ENCODE data around the gene MEN1.

Gene MEN1

DNA sequence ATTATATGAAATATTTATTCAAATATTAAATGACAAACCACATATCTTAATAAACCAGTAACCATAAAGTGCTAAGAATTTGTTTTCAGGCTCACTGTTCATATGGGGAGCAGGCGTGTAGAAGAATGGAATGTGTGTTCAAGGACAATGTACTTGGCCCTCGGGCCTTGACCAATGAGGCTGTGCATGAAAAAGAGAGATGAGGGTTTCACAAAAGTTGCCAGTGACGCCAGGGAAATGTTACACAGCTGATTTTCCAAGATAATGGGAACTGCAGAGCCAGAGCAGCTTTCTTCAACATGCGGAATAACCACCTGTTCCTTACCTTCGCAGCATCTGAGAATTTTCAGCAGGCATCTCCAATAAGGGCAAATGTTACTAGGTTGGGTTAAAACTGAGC is 36.2 kb downstream of the MEN1 start:
- Histone ChIP-seq H3K9me3 (ENCODE audit: control insufficient read depth in 2 of 2, low read length in 2 of 2) (no peaks in the 10 kb centered on the region), H3K27ac (ENCODE audit: low read length) (no peak overlapping the region), H3K9ac (ENCODE audit: low read length in 2 of 2) (no peak overlapping the region), H3K27me3 (ENCODE audit: control insufficient read depth in 1 of 2, insufficient read depth in 2 of 2, low read length in 2 of 2) (no peaks in the 10 kb centered on the region), H3K4me1 (ENCODE audit: control insufficient read depth, insufficient read depth, low read length) (peaks cover 29% of the 10 kb centered on the region), H3K36me3 (ENCODE audit: control insufficient read depth in 2 of 2, insufficient read depth in 2 of 2, low read length in 2 of 2) (peaks cover 58 to 73% of the 10 kb centered on the region in 2 donors), H3K4me3 (ENCODE audit: low read length in 2 of 2) (no peak overlapping the region)

DNA sequence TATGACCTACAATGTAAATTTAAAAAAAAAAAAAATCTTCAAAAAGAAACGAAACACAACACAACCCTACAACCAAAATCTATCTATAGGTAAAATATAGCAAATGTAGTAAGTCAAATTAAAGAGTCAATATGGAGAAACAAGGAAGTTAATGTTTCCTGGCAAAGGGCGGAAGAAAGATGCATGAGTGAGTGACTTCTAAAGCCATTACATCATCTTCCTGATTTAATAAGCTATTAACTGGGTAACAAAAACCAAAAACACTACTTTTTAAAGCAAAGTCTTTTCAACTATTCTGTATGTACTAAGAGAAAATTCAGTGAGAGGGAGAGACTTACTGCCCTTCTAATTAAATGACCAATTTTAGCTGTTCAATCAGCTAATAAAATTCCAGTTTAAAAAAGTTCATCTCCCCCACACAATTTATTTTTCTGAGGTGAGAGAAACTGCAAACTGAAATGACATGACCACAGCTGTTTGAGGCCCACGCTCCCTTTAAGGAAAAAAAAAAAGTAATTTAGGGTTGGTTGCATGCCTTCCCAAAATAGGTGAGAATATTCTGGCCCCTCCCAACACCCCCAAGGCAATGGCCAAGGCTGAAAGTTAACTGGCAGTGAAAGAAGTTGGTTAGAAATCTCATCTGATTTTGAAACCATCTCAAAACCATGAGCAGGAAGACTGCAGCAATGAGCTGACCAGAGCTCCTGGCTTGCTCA is 37.9 kb downstream of the MEN1 start:
- H3K27ac ChIP-seq (ENCODE audit: low read length) = no peak overlapping the region
- H3K27me3 ChIP-seq (ENCODE audit: control insufficient read depth in 1 of 2, insufficient read depth in 2 of 2, low read length in 2 of 2) = no peaks in the 10 kb centered on the region
- H3K36me3 ChIP-seq (ENCODE audit: control insufficient read depth in 2 of 2, insufficient read depth in 2 of 2, low read length in 2 of 2) = peaks cover 75 to 90% of the 10 kb centered on the region in 2 donors
- no peak overlapping the region for H3K9ac ChIP-seq (ENCODE audit: low read length in 2 of 2)
- no peaks in the 10 kb centered on the region for H3K9me3 ChIP-seq (ENCODE audit: control insufficient read depth in 2 of 2, low read length in 2 of 2)
- H3K4me1 ChIP-seq (ENCODE audit: control insufficient read depth, insufficient read depth, low read length) = peaks cover 36% of the 10 kb centered on the region
- H3K4me3 ChIP-seq (ENCODE audit: low read length in 2 of 2) = no peak overlapping the region

DNA sequence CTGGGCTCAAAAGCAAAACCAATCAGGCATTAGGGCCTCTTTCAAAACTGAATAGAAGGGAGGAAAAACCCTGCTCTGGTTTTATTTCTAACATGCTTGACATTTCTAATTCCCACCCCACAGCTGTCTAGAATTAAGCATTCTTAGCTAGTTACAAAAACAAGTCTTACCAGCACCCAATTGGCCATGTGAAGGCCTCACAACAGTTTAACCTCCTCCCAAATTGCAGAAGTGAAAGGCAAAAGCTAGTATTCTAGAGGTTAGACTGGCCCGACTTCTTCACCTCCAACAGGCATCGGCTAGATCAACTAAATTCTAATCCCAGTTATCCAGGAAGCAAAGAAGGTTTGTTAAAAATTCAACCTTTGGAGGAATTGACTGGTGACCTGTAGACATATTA is 38.5 kb downstream of the MEN1 start:
- H3K27ac ChIP-seq (ENCODE audit: low read length) = peak overlapping the region; percentile 7
- H3K9ac ChIP-seq (ENCODE audit: low read length in 2 of 2) = no peak overlapping the region
- H3K4me1 ChIP-seq (ENCODE audit: control insufficient read depth, insufficient read depth, low read length) = peaks cover 34% of the 10 kb centered on the region
- H3K36me3 ChIP-seq (ENCODE audit: control insufficient read depth in 2 of 2, insufficient read depth in 2 of 2, low read length in 2 of 2) = peaks cover 81 to 93% of the 10 kb centered on the region in 2 donors
- H3K9me3 ChIP-seq (ENCODE audit: control insufficient read depth in 2 of 2, low read length in 2 of 2) = no peaks in the 10 kb centered on the region
- H3K4me3 ChIP-seq (ENCODE audit: low read length in 2 of 2) = no peak overlapping the region
- H3K27me3 ChIP-seq (ENCODE audit: control insufficient read depth in 1 of 2, insufficient read depth in 2 of 2, low read length in 2 of 2) = no peaks in the 10 kb centered on the region

DNA sequence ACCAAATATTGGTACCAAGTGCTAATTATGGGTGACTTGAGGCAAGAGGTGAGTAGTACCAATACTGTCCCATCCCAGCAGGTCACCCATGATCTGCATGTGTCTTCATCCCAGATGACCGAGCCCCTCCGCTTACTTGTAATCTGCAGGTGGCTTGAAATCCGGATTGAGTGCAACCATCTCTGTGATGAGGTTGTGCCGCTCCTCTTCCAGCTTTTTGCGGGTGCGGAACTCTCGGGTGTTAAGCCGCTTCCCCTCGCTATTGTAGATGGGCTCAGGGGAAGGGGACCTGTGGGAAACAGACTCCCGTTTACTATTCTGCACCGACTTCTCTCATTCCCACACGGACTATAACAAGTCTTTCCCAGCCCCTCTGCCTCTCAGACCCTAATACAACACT is 40.2 kb downstream of the MEN1 start:
- Histone ChIP-seq H3K9ac (ENCODE audit: low read length in 2 of 2) (no peak overlapping the region), H3K4me3 (ENCODE audit: low read length in 2 of 2) (no peak overlapping the region), H3K27me3 (ENCODE audit: control insufficient read depth in 1 of 2, insufficient read depth in 2 of 2, low read length in 2 of 2) (no peaks in the 10 kb centered on the region), H3K9me3 (ENCODE audit: control insufficient read depth in 2 of 2, low read length in 2 of 2) (no peaks in the 10 kb centered on the region), H3K4me1 (ENCODE audit: control insufficient read depth, insufficient read depth, low read length) (peaks cover 22% of the 10 kb centered on the region), H3K27ac (ENCODE audit: low read length) (no peak overlapping the region), H3K36me3 (ENCODE audit: control insufficient read depth in 2 of 2, insufficient read depth in 2 of 2, low read length in 2 of 2) (peaks cover 80 to 84% of the 10 kb centered on the region in 2 donors)

DNA sequence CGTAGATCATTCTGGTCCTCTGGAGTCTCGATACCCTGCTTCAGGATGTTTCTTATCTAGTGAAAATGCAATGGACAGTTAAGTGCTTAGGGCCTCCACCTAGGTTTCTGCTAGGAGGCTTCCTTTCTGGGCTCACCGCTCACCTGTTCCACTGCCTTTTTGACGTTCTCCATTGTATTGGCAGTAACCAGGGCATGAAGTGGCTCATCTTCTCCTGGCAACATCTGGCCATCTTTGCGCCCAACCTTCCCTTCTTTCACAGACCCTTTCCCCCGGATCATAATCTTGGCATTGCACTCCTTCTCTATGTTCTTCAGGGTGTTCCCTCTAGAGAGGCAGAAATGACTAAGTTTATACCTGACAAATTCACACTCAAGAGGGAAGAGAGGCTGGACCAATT is 41.1 kb downstream of the MEN1 start:
- no peaks in the 10 kb centered on the region for H3K9me3 ChIP-seq (ENCODE audit: control insufficient read depth in 2 of 2, low read length in 2 of 2)
- no peak overlapping the region for H3K4me3 ChIP-seq (ENCODE audit: low read length in 2 of 2)
- H3K27ac ChIP-seq (ENCODE audit: low read length) = no peak overlapping the region
- peaks cover 84 to 86% of the 10 kb centered on the region in 2 donors for H3K36me3 ChIP-seq (ENCODE audit: control insufficient read depth in 2 of 2, insufficient read depth in 2 of 2, low read length in 2 of 2)
- no peak overlapping the region for H3K9ac ChIP-seq (ENCODE audit: low read length in 2 of 2)
- H3K4me1 ChIP-seq (ENCODE audit: control insufficient read depth, insufficient read depth, low read length) = peaks cover 29% of the 10 kb centered on the region
- H3K27me3 ChIP-seq (ENCODE audit: control insufficient read depth in 1 of 2, insufficient read depth in 2 of 2, low read length in 2 of 2) = no peaks in the 10 kb centered on the region

DNA sequence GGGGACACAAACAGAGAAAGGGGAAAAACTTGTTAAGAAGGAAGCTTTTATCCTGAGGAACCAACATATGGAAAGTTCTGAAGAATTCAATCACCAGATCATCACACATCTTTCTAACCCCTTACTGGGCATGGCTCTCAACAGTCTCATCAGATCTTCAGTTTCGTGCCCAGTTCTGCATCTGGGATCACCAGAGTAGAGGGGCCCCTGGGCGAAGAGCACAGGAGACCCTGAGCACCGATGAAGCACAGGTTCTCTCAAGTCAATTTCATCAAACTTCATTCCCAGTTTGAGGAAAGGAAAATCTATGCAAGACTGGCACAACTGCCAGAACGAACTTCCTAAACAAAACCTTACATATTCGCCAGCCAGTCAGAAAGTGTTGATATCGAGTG is 42.1 kb downstream of the MEN1 start:
- Histone ChIP-seq H3K27me3 (ENCODE audit: control insufficient read depth in 1 of 2, insufficient read depth in 2 of 2, low read length in 2 of 2) (no peaks in the 10 kb centered on the region), H3K27ac (ENCODE audit: low read length) (peak overlapping the region; percentile 78), H3K4me1 (ENCODE audit: control insufficient read depth, insufficient read depth, low read length) (peaks cover 35% of the 10 kb centered on the region), H3K9ac (ENCODE audit: low read length in 2 of 2) (no peak overlapping the region), H3K4me3 (ENCODE audit: low read length in 2 of 2) (no peak overlapping the region), H3K9me3 (ENCODE audit: control insufficient read depth in 2 of 2, low read length in 2 of 2) (no peaks in the 10 kb centered on the region), H3K36me3 (ENCODE audit: control insufficient read depth in 2 of 2, insufficient read depth in 2 of 2, low read length in 2 of 2) (peaks cover 83 to 88% of the 10 kb centered on the region in 2 donors)

DNA sequence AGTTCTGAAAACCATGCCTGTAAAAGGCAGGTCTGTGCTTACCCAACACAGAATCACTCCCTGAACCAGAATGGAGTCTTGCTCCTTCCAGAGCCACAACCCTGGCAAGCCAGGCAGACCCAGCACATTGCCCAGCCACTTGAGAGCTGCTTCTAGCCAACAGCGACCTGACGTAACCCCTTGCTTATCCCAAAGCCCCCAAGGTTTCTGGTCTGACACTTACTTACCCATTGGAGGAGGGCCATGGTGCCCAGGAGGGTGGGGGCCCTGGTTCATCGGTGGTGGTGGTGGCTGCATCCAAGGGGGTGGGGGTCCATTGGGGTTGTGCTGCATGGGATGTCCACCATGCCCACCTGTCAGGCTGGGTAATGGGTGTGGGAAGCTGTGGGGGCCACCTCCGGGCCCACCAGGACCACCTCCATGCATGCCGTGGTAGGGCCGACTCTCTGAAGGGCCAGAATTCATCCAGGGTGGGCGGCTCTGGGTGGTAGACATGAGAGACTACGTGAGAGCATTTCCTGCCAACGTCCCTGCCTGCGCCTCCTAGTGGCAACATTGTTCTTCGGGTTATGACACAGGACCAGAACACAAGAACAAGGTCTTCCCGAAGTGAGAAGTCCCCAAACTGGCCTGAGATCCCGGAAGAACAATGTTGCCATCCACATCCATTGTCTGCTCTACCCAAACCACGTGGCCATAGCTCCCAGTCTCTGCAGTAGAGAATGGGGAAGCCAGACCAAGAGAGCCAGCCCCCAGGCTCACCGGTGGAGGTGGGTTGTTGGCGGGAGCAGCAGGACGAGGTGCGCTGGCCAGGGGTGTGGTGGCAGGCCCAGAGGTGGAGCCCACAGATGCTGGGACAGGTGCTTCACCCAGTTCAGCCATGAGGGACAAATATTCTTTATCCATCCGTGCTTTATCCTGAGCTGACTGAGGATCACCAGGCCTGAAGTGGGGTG is 42.7 kb downstream of the MEN1 start:
- Histone ChIP-seq H3K36me3 (ENCODE audit: control insufficient read depth in 2 of 2, insufficient read depth in 2 of 2, low read length in 2 of 2) (peaks cover 82% of the 10 kb centered on the region in 2 donors), H3K9me3 (ENCODE audit: control insufficient read depth in 2 of 2, low read length in 2 of 2) (no peaks in the 10 kb centered on the region), H3K27ac (ENCODE audit: low read length) (peak overlapping the region; percentile 78), H3K4me3 (ENCODE audit: low read length in 2 of 2) (no peak overlapping the region), H3K9ac (ENCODE audit: low read length in 2 of 2) (peak overlapping the region in 1 of 2 donors; percentile 5), H3K27me3 (ENCODE audit: control insufficient read depth in 1 of 2, insufficient read depth in 2 of 2, low read length in 2 of 2) (no peaks in the 10 kb centered on the region), H3K4me1 (ENCODE audit: control insufficient read depth, insufficient read depth, low read length) (peaks cover 35% of the 10 kb centered on the region)

DNA sequence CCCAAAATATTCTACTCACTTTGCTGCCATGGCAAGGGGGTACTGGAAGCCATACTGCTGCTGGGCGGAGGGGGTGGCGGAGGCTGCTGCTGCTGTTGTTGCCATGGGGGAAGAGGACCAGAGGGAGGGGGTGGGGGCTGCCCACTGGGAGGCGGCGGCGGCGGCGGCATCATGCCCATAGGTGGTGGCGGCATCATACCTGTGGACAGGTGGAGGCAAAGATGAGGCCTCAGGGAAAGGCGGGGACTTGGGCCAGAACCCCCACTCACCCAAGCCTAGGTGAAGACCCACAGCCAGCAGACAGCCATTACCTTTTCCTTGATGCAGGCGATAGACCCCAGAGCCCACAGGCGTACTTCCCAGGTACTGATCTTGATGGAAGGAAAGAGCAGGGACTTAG is 43.5 kb downstream of the MEN1 start:
- H3K4me1 ChIP-seq (ENCODE audit: control insufficient read depth, insufficient read depth, low read length) = peaks cover 38% of the 10 kb centered on the region
- no peaks in the 10 kb centered on the region for H3K27me3 ChIP-seq (ENCODE audit: control insufficient read depth in 1 of 2, insufficient read depth in 2 of 2, low read length in 2 of 2)
- H3K9ac ChIP-seq (ENCODE audit: low read length in 2 of 2) = peak overlapping the region in 1 of 2 donors; percentile 5
- peaks cover 79 to 80% of the 10 kb centered on the region in 2 donors for H3K36me3 ChIP-seq (ENCODE audit: control insufficient read depth in 2 of 2, insufficient read depth in 2 of 2, low read length in 2 of 2)
- no peak overlapping the region for H3K4me3 ChIP-seq (ENCODE audit: low read length in 2 of 2)
- no peaks in the 10 kb centered on the region for H3K9me3 ChIP-seq (ENCODE audit: control insufficient read depth in 2 of 2, low read length in 2 of 2)
- H3K27ac ChIP-seq (ENCODE audit: low read length) = peak overlapping the region; percentile 78

DNA sequence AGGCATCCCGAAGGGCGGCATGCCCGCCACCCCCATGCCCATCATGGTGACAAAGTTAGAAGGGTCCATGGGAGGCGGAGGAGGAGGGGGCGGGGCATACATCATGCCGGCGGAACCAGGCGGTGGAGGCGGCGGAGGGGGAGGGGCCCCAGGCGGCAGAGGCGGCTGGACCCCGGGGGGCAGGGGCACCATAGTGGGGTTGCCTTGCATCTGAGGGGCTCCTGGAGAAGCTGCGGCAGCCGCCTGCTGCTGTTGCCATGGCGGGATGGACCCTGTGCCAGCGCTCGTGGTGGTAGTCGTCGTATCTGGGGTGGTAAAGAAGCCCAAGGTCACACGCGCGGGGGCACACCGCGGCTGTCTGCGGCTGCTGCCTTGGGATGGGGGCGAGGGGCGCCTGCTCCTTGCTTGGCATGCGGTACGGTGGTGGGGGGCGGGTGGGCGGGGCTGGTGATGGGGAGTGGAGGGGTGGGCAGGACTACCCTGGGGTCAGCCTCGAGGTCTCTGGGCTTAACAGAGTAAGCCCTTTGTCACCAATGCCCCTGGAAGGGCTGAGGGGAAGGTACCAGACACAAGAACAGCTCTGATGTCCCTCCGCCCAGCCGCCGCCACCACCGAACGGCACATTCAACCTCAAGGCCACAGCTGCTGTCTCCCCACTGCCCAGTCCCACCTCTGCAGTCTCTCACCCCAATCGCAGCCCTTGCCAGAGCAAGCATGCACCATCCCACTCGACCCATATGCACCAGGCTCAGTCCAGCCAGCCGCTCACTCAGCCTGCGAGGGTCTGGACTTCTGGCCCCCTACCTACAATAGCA is 44.3 kb downstream of the MEN1 start:
- H3K36me3 ChIP-seq (ENCODE audit: control insufficient read depth in 2 of 2, insufficient read depth in 2 of 2, low read length in 2 of 2) = peaks cover 71 to 72% of the 10 kb centered on the region in 2 donors
- no peak overlapping the region for H3K27ac ChIP-seq (ENCODE audit: low read length)
- H3K4me3 ChIP-seq (ENCODE audit: low read length in 2 of 2) = no peak overlapping the region
- no peaks in the 10 kb centered on the region for H3K9me3 ChIP-seq (ENCODE audit: control insufficient read depth in 2 of 2, low read length in 2 of 2)
- H3K4me1 ChIP-seq (ENCODE audit: control insufficient read depth, insufficient read depth, low read length) = peaks cover 44% of the 10 kb centered on the region
- no peaks in the 10 kb centered on the region for H3K27me3 ChIP-seq (ENCODE audit: control insufficient read depth in 1 of 2, insufficient read depth in 2 of 2, low read length in 2 of 2)
- H3K9ac ChIP-seq (ENCODE audit: low read length in 2 of 2) = no peak overlapping the region

DNA sequence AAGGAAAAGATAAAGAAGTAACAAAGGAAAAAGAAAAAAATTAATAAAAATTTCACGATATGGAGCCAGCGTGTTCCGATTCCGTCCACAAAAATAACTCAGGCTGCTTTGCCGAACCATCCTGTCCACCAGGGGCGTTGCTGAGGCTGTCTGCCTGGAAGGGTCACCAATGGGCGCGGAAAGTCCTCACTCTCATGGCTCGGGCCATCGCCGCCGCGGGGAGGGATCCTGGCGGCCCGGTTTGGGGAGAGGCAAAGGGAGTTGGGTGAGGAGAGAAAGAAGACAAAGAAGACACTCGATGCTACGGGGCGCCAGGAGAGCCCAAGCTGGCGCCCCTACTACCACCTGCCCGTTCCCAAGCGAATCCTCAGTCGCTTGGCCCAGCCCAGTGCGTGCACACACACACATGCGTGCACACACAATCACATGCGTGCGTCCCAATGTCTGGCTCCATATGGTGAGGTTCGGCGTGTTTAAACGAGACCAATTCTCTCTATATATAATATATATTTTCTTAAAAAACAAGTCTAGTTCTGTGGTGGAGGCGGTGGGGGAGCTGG is 45.0 kb downstream of the MEN1 start:
- no peaks in the 10 kb centered on the region for H3K27me3 ChIP-seq (ENCODE audit: control insufficient read depth in 1 of 2, insufficient read depth in 2 of 2, low read length in 2 of 2)
- H3K4me3 ChIP-seq (ENCODE audit: low read length in 2 of 2) = no peak overlapping the region
- H3K27ac ChIP-seq (ENCODE audit: low read length) = no peak overlapping the region
- no peak overlapping the region for H3K9ac ChIP-seq (ENCODE audit: low read length in 2 of 2)
- H3K9me3 ChIP-seq (ENCODE audit: control insufficient read depth in 2 of 2, low read length in 2 of 2) = no peaks in the 10 kb centered on the region
- peaks cover 64 to 66% of the 10 kb centered on the region in 2 donors for H3K36me3 ChIP-seq (ENCODE audit: control insufficient read depth in 2 of 2, insufficient read depth in 2 of 2, low read length in 2 of 2)
- peaks cover 51% of the 10 kb centered on the region for H3K4me1 ChIP-seq (ENCODE audit: control insufficient read depth, insufficient read depth, low read length)

Measured in stomach smooth muscle (tissue), 2 donors.